Measurements from ENCODE around the gene ANAPC13. TPM values are rescaled to one million over a fixed set of nuclear protein-coding genes. Genes with fewer than 3 reads are reported as not detected.

ANAPC13 gene
- total RNA-seq, 1 experiment from 2014 or later: 35.7 TPM

DNA sequence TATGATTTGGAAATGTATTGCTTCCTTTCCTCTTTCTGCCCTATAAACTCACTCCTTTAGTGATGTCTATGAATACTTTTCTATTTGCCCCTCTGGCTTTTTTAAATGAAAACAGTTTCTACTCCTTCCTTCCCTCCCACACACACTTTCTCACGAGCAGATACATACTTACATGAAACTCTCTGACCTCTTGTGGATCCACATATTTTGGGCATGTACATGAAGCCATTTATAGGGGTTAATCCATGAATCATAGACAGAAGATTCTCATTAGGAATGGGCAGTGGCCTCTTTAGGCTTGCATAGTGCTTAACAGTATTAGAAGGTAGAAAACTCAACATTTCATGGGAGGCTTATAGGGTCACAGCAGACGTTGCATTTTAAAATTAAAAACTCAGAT, 24.8 kb downstream of the ANAPC13 start:
- Histone ChIP-seq H3K9ac (ENCODE audit: low read length) (no peak overlapping the region), H3K4me2 (ENCODE audit: low read length) (no peak overlapping the region), H3K27ac (ENCODE audit: low read depth, low read length) (no peak overlapping the region), H3K36me3 (ENCODE audit: control insufficient read depth in 1 of 2, insufficient read depth in 2 of 2, low read length in 2 of 2) (no peaks in the 10 kb centered on the region), H3K4me3 (replicated peaks in 1 of 2; ENCODE audit: low read depth in 1 of 2, low read length in 2 of 2) (no peak overlapping the region), H3K9me2 (ENCODE audit: insufficient read depth) (no peaks in the 10 kb centered on the region), H3K79me2 (ENCODE audit: insufficient read depth, low read length) (no peaks in the 10 kb centered on the region), H2AFZ (ENCODE audit: low read depth, low read length, poor library complexity, severe bottlenecking) (no peak overlapping the region), H3K9me3 (ENCODE audit: control insufficient read depth in 1 of 2, insufficient read depth in 1 of 2, low read depth in 1 of 2, low read length in 2 of 2) (no peaks in the 10 kb centered on the region), H3K27me3 (ENCODE audit: insufficient read depth, low read length) (no peaks in the 10 kb centered on the region), H4K20me1 (ENCODE audit: insufficient read depth) (no peaks in the 10 kb centered on the region), H3K4me1 (ENCODE audit: control insufficient read depth in 1 of 2, insufficient read depth in 2 of 2, low read length in 2 of 2) (no peaks in the 10 kb centered on the region)
- TF ChIP-seq EZH2 (IDR thresholded peaks at IDR 0.05) (no peak), REST (IDR thresholded peaks at IDR 0.05; ENCODE audit: low read depth) (no peak), ZFX (IDR thresholded peaks at IDR 0.05) (no peak), SIN3A (IDR thresholded peaks at IDR 0.05; ENCODE audit: low read depth) (no peak), ZNF274 (IDR thresholded peaks at IDR 0.05; ENCODE audit: low read depth, low read length) (no peak)
- ChIA-PET CTCF (no interaction called here), POLR2A (no interaction called here), RAD21 (ENCODE audit: low non-redundant PET in 1 of 2, low total read pairs in 2 of 2, uncharacterized antibody in 2 of 2, unreplicated experiment in 2 of 2) (no interaction called here)
- BruUV-seq (replicated peaks): no TSS peak
- DNase-seq (ENCODE audit: low read depth, low spot score): no peak
- ATAC-seq: no peak
- intact Hi-C loops (cut with micrococcal nuclease): no loop called here

DNA sequence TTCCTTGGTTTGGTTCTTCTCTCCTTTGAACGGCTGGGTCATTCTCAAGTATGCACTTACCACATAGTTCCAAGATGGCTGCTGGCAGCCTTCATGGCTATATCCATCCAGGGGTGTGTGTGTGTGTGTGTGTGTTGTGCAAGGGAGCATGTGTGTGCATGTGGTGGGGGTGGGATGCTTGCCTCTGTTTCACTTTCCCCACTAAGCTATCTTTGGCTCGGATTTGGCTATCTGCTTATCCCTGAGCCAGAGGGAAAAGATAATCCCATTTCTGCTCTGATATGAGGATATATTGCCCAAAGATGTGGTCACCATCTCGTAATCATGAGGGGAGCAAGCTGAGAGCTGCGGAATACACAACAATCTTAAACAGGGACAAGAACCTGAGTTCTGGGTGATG, 26.2 kb downstream of the ANAPC13 start:
- intact Hi-C loops (cut with micrococcal nuclease): no loop called here
- BruUV-seq (replicated peaks): no TSS peak
- H3K4me2 ChIP-seq (ENCODE audit: low read length): no peak overlapping the region
- no peak overlapping the region for H2AFZ ChIP-seq (ENCODE audit: low read depth, low read length, poor library complexity, severe bottlenecking)
- H3K9me2 ChIP-seq (ENCODE audit: insufficient read depth): no peaks in the 10 kb centered on the region
- H3K36me3 ChIP-seq (ENCODE audit: control insufficient read depth in 1 of 2, insufficient read depth in 2 of 2, low read length in 2 of 2): no peaks in the 10 kb centered on the region
- DNase-seq (ENCODE audit: low read depth, low spot score): no peak
- no peaks in the 10 kb centered on the region for H3K9me3 ChIP-seq (ENCODE audit: control insufficient read depth in 1 of 2, insufficient read depth in 1 of 2, low read depth in 1 of 2, low read length in 2 of 2)
- H3K4me3 ChIP-seq (replicated peaks in 1 of 2; ENCODE audit: low read depth in 1 of 2, low read length in 2 of 2): no peak overlapping the region
- CTCF ChIA-PET: interaction anchor here (0.8 kb wide), 1 partner anchor 14 kb away, joined by 3 read pairs; no protein-coding TSS in a partner anchor
- POLR2A ChIA-PET: interaction anchor here (0.9 kb wide), 1 partner anchor 95 kb away, joined by 4 read pairs; no protein-coding TSS in a partner anchor
- ATAC-seq: no peak
- no peak for TF ChIP-seq POLR2A (IDR thresholded peaks at IDR 0.05; ENCODE audit: borderline replicate concordance, extremely low read depth, insufficient read depth, insufficient read length)
- TF ChIP-seq RAD21 (IDR thresholded peaks at IDR 0.05; ENCODE audit: low read depth): no peak
- TF ChIP-seq ZBTB33 (IDR thresholded peaks at IDR 0.05; ENCODE audit: extremely low read depth, insufficient replicate concordance, low read length): no peak
- no peak for TF ChIP-seq MAX (IDR thresholded peaks at IDR 0.05)
- TF ChIP-seq ZFX (IDR thresholded peaks at IDR 0.05): no peak
- TF ChIP-seq EGR1 (IDR thresholded peaks at IDR 0.05; ENCODE audit: low read depth): no peak
- no peak for TF ChIP-seq JUND (IDR thresholded peaks at IDR 0.05)
- TF ChIP-seq SP1 (IDR thresholded peaks at IDR 0.05; ENCODE audit: low read depth): no peak
- TF ChIP-seq SRF (IDR thresholded peaks at IDR 0.05; ENCODE audit: low read depth): no peak
- no peak for TF ChIP-seq FOSL1 (IDR thresholded peaks at IDR 0.05; ENCODE audit: low read depth)
- TF ChIP-seq CEBPB (IDR thresholded peaks at IDR 0.05; ENCODE audit: low read depth): no peak
- TF ChIP-seq YY1 (IDR thresholded peaks at IDR 0.05; ENCODE audit: extremely low read depth, insufficient replicate concordance, low read depth, low read length): no peak
- TF ChIP-seq ZNF274 (IDR thresholded peaks at IDR 0.05; ENCODE audit: low read depth, low read length): no peak
- H3K27ac ChIP-seq (ENCODE audit: low read depth, low read length): no peak overlapping the region
- no peaks in the 10 kb centered on the region for H3K27me3 ChIP-seq (ENCODE audit: insufficient read depth, low read length)
- RAD21 ChIA-PET (ENCODE audit: low non-redundant PET in 1 of 2, low total read pairs in 2 of 2, uncharacterized antibody in 2 of 2, unreplicated experiment in 2 of 2): no interaction called here
- H4K20me1 ChIP-seq (ENCODE audit: insufficient read depth): no peaks in the 10 kb centered on the region
- no peak overlapping the region for H3K9ac ChIP-seq (ENCODE audit: low read length)
- H3K4me1 ChIP-seq (ENCODE audit: control insufficient read depth in 1 of 2, insufficient read depth in 2 of 2, low read length in 2 of 2): no peaks in the 10 kb centered on the region
- no peaks in the 10 kb centered on the region for H3K79me2 ChIP-seq (ENCODE audit: insufficient read depth, low read length)

Data from HCT116 (cell line).